Inflammatory macrophage treated with lipopolysaccharide for 1 hour (primary cell): ENCODE results near the gene C1QTNF12.

Source experiments
- DNase-seq, 2 donors: peaks; one replicate each; pipeline ENCODE4 v3.0.0-alpha.2; 2020 to 2022

C1QTNF12 gene

GRCh38 chr1:1246577-1247340, at the start of gene C1QTNF12:
TSS of gene C1QTNF12 (minus strand) at chr1:1246722. CDS start at chr1:1246690, 32 bp downstream.
- no peak for DNase-seq

GRCh38 chr1:1295154-1295923, 48.8 kb upstream of the C1QTNF12 start:
- DNase-seq: no peak

- DNase-seq: no peak
Measured at GRCh38 chr1:1294250-1294890, 47.8 kb upstream of the C1QTNF12 start.

- no peak for DNase-seq
Measured at GRCh38 chr1:1293263-1294249, 47.0 kb upstream of the C1QTNF12 start.

- DNase-seq: no peak
Measured at GRCh38 chr1:1292851-1293250, 46.3 kb upstream of the C1QTNF12 start.

- no peak for DNase-seq
Measured at GRCh38 chr1:1292442-1292779, 45.9 kb upstream of the C1QTNF12 start.

GRCh38 chr1:1291548-1292441, 45.3 kb upstream of the C1QTNF12 start:
- no peak for DNase-seq

GRCh38 chr1:1291023-1291528, 44.6 kb upstream of the C1QTNF12 start:
- DNase-seq: no peak

- DNase-seq: peak in 1 of 2 donors; percentile 83
Measured at GRCh38 chr1:1290238-1290731, 43.8 kb upstream of the C1QTNF12 start.

- DNase-seq: no peak
Measured at GRCh38 chr1:1287288-1288110, 41.0 kb upstream of the C1QTNF12 start.

- DNase-seq: no peak
Measured at GRCh38 chr1:1286313-1287261, 40.1 kb upstream of the C1QTNF12 start.

- no peak for DNase-seq
Measured at GRCh38 chr1:1285611-1286311, 39.2 kb upstream of the C1QTNF12 start.

- DNase-seq: no peak
Measured at GRCh38 chr1:1285102-1285571, 38.6 kb upstream of the C1QTNF12 start.

GRCh38 chr1:1284221-1285101, 37.9 kb upstream of the C1QTNF12 start:
- DNase-seq: no peak

- DNase-seq: no peak
Measured at GRCh38 chr1:1283821-1284220, 37.3 kb upstream of the C1QTNF12 start.

GRCh38 chr1:1282998-1283397, 36.5 kb upstream of the C1QTNF12 start:
- peak in 1 of 2 donors; percentile 19 for DNase-seq
